ENCODE data around the gene KIF18A.
A peak's percentile ranks its signal among the peaks of the same experiment; 100 is the strongest.
"Not testable (repeated sequence)": the region's sequence is repeated elsewhere in the genome, so short reads cannot be mapped to it uniquely, and the experiment has no call there.

The KIF18A gene

DNA sequence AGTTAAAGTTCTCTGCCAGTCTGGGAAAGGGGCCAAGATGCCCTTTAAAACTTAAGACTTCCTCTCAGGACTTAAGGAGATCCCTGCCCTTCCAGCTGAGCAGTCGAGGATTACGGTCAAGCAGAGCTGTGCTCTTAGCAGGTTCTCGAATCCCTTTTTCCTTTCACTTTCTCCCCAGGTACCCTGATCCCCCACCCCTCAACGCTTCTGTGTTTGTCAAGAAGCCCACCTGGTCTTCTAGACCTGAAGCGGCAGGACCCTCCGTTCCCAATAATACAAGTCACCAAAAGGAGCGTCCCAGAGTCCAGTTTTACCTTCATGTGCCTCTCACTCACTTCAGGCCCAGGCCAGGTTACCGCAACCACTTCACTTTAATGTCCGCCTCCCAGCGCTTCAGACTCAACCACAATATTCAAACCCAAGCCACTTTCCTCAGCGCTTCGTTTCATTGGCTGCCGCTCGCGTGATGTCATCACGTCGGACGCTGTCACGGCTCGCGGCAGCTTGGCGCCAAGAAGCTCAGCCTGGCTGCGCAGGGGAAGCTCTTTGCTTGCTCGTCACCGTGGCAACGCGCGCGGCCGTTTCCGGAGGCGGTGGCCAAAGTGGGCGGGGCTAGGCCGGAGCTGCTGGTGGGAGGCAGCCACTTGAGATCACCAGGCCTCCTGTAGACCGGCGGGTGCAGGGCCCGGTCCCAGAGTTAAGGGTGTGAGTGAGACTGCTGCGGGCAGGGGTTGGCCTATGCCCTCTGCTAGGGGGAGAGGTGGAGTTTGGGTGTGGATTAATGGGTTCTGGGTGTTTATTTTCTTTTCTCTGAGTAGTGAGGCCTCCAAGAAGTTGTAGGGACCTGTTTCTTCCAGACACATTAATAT lies at the start of gene KIF18A, which contains the start of gene METTL15:
KIF18A (minus strand) TSS at position 407 of the 869 bp plus-strand sequence. CDS start 10,209 bp downstream, outside the sequence.
METTL15 (plus strand) TSS at position 639 of the 869 bp plus-strand sequence. CDS start 4,947 bp downstream, outside the sequence.
- peak; percentile 96 for DNase-seq

DNA sequence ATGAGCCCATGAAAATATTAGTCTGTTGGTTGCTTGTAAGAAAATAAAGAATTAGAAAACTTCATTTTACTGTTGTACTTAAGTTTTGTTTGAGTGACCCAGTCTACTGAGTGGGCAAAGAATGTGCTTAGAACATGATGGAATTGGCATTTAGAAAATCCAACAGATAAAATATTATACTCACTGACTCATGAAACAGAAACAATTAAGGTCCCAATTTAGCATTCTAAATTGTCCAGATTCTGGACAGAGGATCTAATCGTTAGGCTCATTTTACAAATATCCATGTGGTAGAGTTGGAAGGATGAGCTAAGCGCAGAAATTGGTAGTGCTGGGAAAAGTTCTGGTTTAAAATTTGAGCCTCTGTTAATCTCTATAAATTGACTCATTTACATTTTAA lies 45.6 kb upstream of the KIF18A start:
- no peak for DNase-seq

DNA sequence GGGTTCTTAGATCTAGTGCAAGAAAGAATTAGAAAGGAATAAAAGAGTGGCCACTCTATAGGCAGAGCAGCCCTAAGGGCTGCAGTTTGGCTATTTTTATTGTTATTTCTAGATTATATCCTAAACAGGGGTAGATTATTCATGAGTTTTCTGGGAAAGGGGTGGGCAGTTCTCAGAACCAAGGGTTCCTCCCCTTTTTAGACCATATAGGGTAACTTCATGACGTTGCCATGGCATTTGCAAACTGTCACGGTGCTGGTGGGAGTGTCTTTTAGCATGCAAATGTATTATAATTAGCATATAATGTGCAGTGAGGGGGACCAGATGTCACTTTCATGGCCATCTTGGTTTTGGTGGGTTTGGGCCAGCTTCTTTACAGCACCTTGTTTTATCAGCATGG lies 44.8 kb upstream of the KIF18A start:
- no peak for DNase-seq

DNA sequence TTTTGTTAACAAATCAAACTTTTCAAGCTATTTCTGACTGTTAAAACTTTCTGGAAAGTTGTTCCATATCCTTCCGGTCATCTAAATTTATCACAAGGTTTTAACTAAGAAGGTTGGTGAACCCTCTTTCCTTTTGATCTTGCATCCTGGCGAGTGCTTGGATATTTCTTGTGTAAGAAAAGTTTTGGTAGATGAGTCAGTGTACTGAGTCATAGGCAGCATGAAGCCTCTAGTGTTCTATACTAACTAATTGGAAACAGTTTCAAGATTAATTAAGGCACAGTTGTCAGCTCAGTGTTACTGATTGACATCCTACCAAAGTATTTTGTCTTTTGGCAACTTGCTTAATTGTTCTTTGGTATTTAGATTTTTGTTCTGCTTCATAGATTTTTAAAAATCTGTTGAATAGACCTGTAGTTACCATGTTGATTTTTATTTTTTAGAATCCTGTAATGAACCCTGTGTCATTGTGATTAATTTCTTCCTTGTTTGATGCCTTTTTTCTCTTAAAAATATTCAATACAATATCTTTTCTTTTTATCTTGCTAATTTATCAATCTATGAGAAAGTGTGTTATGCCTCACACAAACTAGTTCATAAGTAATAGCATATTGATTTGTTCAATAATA lies 38.3 kb upstream of the KIF18A start:
- DNase-seq: no peak

DNA sequence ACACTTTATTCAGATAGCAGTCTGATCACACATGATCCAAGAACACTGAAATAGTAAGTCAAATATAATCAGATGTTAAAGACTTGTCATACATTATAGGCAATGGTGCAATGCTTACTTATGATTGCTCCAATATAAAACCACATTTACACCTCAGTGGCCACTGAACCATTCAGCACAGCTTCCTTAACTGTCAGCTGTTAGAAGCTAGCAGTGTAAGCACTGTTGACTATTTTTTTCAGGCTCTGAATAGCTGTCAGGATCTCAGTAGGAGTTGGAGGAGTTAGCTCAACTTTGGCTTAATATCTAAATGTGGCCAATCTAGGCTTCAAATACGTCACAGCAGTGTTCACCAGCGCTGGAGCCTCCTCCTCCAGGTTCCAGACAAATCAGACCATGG lies 36.9 kb upstream of the KIF18A start:
- DNase-seq: no peak

DNA sequence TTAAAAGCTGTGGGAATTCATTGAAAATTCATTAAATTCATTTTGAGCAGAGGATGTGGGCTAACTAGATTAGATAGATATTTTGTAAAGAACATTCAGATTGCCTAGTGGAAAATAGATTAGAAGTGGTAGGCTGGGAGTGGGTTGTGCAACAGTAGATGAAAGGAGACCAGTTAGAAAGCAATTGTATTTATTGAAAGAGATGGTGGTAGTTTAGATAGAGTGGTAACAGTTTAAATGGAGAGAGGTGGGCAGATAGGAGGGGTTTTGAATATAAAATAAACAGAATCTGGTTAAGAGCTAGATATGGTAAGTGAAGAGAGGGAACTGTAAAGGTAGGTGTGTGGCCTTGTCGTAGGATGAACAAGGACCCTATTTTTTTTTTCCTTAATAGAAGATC lies 34.8 kb upstream of the KIF18A start:
- DNase-seq: no peak

DNA sequence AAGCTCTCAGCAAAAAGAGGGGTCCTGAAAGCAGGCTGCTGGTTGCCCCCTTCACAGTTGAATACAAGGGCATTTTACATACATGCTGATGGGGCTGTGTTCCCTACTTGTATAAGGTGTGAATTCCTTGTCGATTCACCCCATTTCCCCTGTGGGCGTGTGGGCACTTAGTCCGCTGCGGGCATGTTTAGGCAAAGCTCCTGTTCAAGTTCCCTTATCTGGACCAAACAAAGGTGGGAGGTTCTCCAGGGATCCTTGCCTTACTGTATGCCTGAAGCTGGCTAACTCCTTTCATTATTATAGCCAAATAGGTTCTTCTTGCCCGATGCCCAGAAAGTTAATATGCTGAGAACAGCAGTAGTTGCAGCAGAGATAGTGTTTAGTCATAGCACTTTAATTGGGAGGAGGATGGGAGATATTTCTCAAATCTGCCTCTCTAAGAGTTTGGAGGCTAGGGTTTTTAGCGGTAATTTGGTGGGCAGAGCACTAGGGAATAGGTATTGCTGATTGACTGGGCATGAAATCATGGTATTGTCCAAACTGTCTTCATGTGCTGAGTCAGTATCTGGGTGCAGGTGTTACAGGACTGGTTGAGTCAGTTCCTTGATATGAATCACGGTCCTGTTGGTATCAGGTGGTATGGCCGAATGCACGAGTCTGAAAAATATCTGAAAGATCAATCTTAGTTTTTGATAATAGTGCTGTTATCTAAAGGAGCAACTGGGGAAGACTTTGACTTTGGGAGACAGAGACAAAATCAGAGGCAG lies 32.9 kb upstream of the KIF18A start:
- no peak for DNase-seq

DNA sequence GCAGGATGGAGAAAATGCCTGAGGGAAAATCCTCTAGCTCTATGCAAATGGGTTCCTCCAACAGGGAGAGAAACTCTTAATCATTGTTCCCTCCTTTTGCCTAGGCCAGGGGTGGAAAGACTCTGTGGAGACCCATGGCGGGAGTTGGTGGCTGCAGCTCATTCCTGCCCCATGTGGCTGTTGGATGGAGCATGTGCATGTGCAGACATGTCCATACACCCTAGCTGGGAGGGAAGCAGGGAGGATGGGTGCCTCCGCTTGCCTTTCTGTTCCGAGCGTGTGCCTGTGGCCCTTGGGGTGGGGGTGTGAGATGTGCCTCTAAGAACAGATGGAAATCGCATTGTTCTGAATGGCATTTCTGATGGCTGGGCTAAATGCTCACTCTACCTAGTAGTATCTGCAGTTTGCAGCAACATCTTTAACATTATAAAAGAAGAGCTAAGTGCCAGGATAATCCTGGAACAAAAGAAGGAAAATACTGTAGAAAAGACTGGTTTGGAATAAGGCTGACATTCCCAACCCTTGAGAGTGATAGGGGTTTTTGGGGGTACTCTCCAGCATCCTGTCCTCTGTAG lies 32.0 kb upstream of the KIF18A start:
- DNase-seq: no peak

DNA sequence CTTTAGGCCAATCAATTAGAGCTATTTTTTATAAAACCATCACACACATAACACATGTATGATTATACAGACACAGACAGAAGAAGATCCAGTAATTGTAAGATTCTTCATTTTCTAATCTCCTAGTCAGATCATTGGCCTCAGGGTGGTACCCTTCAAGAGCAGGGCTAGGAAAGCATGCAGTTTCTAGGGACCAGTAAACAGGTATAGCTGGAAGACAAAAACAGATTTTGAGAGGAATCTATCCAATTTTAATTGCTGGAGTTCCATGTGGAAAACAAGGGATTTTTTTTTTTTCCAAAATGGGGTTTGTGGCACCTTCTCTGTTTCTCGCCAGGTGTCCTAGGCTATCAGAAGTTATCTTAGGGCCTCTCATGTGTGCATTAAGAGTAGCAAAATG lies 29.9 kb upstream of the KIF18A start:
- DNase-seq: no peak

DNA sequence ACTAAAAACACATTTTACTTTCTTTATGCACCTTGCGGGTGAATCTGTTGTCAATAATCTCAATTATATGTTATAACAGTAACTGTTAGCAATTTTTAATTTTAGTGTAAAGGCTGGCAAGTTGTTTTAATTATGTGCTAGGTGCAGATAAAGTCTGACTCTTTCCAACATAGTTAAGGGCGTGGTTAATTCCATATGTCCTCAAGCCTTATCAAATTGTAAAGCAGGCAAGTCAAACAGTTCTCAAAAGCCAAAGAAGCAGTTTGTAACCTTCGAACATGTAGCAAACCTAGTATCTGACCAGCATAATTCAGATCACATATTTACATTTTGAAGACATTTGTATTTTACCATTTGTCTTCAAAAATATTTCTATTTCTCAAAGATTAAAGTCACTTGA lies 29.4 kb upstream of the KIF18A start:
- no peak for DNase-seq

DNA sequence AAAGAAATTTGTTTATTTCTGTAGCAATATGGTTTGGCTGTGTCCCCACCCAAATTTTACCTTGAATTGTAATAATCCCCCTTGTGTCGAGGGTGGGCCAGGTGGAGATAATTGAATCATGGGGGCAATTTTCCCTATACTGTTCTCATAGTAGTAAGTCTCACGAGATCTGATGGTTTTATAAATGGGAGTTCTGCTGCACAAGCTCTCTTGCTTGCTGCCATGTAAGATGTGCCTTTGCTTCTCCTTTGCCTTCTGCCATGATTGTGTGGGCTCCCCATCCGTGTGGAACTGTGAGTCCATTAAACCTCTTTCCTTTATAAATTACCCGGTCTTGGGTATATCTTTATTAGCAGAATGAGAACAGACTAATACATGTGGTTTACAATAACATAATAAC lies 28.2 kb upstream of the KIF18A start:
- not testable (repeated sequence) for DNase-seq

DNA sequence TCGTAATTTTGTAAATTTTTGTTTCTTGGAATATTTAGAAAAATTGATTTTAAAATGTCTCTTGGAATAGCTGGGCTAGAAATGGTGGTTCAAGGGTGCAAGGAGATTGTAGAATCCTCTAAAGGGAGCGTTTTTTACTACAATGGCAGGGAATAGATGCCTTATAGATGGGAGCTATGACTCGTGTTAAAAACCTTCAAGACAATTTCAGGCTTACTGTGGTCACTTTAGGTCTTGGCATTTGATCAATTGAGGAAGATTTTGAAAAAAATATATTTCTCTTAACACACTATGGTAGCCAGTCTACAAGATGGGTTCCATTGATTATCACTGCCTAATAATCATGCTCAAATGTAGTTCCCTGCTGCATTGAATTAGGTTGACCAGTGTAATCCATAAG lies 25.2 kb upstream of the KIF18A start:
- no peak for DNase-seq

DNA sequence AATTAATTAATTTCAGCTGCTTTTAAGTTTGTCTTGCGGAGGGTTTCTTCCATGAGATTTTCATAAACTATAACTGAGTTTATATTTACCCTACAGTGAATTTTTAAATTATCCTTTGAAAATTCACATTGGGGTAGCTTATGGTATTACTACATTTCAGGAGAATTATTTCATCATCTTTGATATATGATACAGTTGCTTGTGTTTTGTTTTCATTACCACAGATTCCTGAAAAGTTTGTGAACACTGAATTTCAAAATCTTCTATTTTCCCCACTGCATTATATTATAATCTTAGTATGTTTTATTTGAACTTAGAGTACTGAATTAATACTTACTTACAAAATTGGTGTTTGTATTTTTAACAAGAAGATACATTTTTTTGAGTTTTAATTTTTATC lies 24.6 kb upstream of the KIF18A start:
- DNase-seq: no peak

DNA sequence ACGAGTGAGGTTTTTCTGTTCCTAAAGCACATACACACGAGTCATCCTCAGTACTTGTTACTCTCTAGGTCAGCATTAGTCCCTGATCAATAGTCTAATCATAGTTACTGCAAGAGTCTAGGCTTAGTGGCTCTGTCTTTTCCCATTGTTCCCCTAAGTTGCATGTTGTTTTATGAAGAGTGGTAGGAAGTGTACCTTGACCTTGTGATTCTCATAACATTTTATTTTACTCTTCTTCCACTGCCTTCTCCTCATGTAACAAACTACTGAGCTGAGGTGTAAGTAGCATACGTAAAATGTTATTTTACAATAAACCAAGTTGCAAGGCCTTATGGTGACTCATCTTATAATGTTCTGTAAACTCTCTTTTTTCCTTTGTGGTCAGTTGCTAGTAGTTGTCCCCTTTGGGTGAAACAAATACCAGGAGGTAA lies 15.2 kb upstream of the KIF18A start:
- DNase-seq: no peak

DNA sequence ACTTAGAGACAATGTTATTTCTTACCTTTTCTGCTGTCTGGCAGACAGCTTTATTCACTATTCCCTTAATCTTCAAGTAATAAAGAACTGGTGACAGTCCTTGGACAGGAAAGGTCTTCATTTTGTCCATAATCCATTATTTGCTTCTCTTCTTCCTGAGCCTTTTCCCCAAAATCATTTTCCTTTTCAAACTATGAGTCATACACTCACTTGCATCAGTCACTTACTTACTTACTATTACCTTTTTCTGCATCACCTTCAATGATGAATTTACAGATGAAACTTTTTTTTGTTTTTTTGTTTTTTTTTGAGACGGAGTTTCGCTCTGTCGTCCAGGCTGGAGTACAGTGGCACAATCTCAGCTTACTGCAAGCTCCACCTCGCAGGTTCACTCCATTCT lies 9.8 kb upstream of the KIF18A start:
- no peak for DNase-seq

DNA sequence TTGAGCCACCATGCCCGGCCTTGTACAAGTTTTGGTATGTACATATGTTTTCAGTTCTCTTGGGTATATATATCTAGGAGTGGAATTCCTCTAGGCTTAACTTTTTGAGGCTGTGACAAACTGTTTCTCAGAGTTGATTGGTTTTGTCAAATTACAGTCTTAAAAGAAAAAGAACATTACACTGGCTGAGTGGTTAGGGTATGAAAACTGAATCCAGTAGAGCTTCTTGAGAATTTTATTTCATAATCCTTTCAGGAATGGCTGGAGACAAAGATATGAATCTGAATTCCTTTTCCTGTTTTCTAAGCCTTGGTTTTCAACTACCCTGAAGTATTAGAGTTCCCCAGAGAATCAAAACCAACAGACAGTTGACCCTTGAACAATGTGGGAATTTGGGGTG lies 6.8 kb upstream of the KIF18A start:
- DNase-seq: no peak

DNA sequence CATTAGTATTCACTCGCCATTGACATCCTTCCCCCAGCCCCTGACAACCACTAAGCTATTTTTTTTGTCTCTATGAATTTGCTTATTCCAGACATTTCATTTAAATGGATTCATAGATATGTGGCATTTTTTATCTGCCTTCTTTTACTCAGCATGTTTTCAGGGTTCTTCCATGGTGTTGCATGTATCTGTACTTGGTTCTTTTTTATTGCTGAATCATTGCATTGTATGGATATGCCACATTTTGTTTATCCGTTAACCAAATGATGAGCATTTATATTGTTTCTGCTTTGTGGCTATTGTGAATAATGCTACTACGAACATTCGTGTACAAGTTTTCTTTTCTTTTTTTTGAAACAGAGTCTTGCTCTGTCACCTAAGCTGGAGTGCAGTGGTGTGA lies 6.2 kb upstream of the KIF18A start:
- DNase-seq: no peak

DNA sequence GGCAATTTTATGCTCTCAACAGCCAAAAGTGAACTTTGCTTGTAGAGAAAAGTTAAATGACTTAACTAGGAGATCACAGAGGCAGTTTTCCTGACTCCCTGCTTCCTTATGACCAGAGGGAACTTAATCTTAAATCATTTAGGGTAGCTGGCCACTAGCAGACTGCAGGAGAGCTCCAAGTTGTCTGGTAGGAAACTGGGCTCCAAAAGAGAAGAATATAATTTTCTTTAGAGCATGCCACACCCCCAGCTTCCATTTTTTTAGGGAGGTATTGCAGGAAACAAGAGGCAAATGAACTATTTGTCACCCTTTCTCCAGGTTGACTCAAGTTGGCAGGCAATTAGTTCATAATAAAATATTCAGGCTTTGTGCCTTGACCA lies 2.9 kb upstream of the KIF18A start:
- no peak for DNase-seq

DNA sequence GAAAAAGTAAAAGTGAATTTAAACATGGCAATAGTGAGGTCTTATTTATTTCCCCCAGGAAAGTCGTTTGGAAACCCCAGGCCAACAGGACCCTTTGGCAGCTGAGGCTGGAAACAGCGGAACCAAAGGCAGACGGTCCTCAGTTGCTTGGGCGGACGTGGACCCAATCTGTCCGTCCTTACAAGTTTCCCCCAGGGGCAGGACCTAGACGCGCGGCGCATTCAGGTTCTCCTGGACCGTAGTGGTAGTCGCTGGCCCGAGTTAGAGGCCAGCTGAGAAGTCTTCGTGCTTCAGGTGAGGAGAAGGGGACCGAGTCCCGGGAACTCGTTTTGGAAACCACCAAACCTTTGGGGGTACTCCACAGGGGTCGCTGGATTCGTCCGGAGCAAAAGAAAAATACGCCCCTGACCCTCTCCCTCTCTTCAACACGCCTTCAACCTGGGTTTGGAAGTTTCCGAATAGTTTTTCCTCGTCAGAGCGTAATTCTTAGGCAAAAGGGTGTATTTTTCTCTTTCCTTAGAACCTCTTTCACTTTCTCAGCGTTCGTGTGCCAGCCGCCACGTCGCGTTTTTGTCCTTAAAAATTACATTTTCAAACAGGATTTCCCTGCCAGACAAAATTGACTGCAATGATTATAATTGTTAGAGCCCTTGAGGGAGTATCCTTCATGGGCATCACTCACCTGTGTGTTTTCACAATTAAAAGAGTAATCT lies 2.3 kb upstream of the KIF18A start:
- peak; percentile 65 for DNase-seq

DNA sequence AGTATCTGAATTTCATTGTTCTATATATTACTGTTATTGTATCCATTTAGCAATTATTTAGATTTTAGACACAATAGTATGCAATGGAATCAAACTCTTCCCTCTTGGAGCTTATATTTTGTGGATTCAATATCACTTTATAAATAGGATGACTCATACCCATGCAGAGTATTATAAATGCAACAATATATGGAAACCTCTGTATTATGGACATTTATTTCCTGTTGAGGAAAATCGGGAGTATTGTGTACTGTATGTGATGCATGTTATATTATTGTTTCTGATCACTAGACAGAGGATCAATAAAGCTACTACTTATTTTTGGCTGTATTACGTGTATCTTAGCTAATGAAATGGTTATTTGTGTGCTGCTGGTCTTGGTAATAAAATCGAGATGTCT lies 1.0 kb upstream of the KIF18A start:
- no peak for DNase-seq

DNA sequence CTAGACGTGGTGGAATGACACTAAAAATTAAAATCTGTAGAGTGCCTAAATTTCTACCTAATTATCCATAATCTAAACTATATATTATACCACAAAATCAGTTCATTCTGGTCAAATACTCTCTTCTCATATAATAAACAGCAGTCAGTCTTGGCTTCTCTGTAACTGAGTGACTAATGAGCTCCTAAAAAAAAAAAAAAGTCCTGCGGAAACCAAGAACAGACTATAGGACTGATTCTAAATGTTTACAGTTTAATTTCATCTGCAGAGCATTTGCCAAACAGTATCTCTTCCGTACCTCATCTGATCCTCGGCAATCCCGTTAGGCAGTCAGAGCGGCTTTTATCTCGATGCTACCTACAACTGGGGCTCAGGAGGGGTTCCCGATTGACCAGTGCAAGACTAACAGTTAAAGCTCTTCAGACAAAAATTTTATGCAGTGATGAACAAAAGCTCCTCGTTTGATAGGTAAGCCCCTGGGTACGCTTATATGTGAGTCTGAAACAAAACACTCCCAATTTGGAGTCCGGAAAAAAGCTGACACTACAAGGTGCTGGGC lies 686 bp downstream of the KIF18A start:
- no peak for DNase-seq

DNA sequence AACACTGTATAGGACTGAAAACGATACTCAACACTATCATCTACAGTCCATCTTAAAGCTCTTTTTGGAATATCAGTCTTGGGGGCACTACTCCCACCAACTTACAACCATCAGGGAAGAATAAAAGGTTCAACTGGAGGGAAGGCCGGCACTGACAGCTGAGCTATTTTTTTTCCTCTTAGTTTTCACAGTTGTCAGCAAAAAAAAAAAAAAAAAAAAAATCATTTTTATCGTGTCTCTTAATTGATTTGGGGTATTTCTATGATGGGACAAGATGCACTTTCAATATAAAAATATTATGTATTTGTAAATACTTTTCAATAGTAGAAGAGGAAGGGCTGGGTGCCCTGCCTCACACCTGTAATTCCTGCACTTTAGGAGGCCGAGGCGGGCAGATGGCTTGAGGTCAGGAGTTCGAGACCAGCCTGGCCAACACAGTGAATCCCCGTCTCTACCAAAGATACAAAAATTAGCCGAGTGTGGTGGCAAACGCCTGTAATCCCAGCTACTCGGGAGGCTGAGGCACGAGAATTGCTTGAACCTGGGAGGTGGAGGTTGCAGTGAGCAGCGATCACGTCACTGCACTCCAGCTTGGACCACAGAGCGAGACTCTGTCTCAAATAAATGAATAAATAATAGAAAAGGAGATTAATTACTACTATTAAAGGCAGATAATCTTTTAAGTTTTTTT lies 1.5 kb downstream of the KIF18A start:
- no peak for DNase-seq

Measured in RPMI8226 (cell line).